ENCODE results near the gene PRKACG.

Gene PRKACG

GRCh38 chr9:68963416-68963815, 50.5 kb downstream of the PRKACG start:
- TF ChIP-seq CTCF (IDR thresholded peaks at IDR 0.05; ENCODE audit: low read depth, low read length): no peak
- no peak overlapping the region for H3K4me3 ChIP-seq (replicated peaks in 1 of 2; ENCODE audit: low read depth in 2 of 2, low read length in 2 of 2)

More at GRCh38 chr9:68963416-68963815, 50.5 kb downstream of the PRKACG start:
- no peak for DNase-seq (ENCODE audit: low read depth in 2 of 2)

Measured in cardiac fibroblast (primary cell).